ENCODE measurements around the gene DYNLT3.

DNA sequence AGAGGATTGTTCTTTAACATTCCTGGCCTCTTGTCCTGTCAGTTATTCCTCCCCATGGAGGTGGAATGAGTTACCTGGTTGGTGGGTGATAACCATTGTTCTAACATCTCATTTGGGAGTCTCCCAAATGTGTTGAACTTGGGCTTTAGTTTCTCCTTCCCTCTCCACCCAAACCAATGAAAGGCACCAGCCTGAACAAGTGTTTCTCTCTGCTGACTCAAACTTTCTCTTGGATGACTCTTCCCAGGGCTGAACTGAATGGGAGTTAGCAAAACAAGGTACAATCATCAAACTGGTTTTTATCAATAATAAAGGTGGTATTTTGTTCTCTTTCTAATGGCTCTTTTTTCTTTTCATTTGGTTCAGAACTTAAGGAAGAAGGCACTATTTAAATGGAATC lies 2.7 kb downstream of the DYNLT3 start:
- TF ChIP-seq ZNF274 (IDR thresholded peaks at IDR 0.05; ENCODE audit: low read depth, low read length) (no peak), YY1 (IDR thresholded peaks at IDR 0.05; ENCODE audit: insufficient read depth, insufficient read length) (no peak)
